Suppressor macrophage (primary cell): ENCODE results near the gene ELL.
A peak's percentile ranks its signal among the peaks of the same experiment; 100 is the strongest.
"Not testable (repeated sequence)": the region's sequence is repeated elsewhere in the genome, so short reads cannot be mapped to it uniquely, and the experiment has no call there.

Source experiments
- DNase-seq, 4 experiments: peaks; one replicate each; pipeline ENCODE4 v3.0.0-alpha.2; 2020 to 2022

Gene ELL

GRCh38 chr19:18531485-18531884, 9.6 kb upstream of the ELL start:
- DNase-seq = no peak

GRCh38 chr19:18529782-18530181, 7.9 kb upstream of the ELL start:
- DNase-seq = no peak

GRCh38 chr19:18526316-18526715, 4.4 kb upstream of the ELL start:
- DNase-seq = no peak

GRCh38 chr19:18523841-18524240, 2.0 kb upstream of the ELL start:
- no peak for DNase-seq

GRCh38 chr19:18522862-18523440, 1.1 kb upstream of the ELL start:
- not testable (repeated sequence) for DNase-seq

GRCh38 chr19:18522124-18522861, 423 bp upstream of the ELL start:
- peak; percentile 100 for DNase-seq

GRCh38 chr19:18520848-18521691, 800 bp downstream of the ELL start:
- DNase-seq = peak; percentile 57 to 72 (median 66)

GRCh38 chr19:18519962-18520847, 1.7 kb downstream of the ELL start:
- peak; percentile 46 to 74 (median 62) for DNase-seq

- DNase-seq = no peak
Measured at GRCh38 chr19:18518639-18519038, 3.2 kb downstream of the ELL start.

GRCh38 chr19:18517606-18518005, 4.3 kb downstream of the ELL start:
- DNase-seq = no peak

GRCh38 chr19:18515959-18516358, 5.9 kb downstream of the ELL start:
- no peak for DNase-seq

- peak; percentile 82 to 93 (median 87) for DNase-seq
Measured at GRCh38 chr19:18514800-18515682, 6.8 kb downstream of the ELL start.

- no peak for DNase-seq
Measured at GRCh38 chr19:18513868-18514267, 8.0 kb downstream of the ELL start.

GRCh38 chr19:18510216-18510615, 11.7 kb downstream of the ELL start:
- no peak for DNase-seq

- DNase-seq = no peak
Measured at GRCh38 chr19:18508585-18508984, 13.3 kb downstream of the ELL start.

GRCh38 chr19:18507727-18508440, 14.0 kb downstream of the ELL start:
- DNase-seq = no peak

- DNase-seq = no peak
Measured at GRCh38 chr19:18507021-18507726, 14.7 kb downstream of the ELL start.

- DNase-seq = peak in 1 of 4 experiments; percentile 32
Measured at GRCh38 chr19:18506101-18506930, 15.6 kb downstream of the ELL start.
